ENCODE results near the gene TRIM32. TPM values are rescaled to one million over a fixed set of nuclear protein-coding genes. Genes with fewer than 3 reads are reported as not detected.

Gene TRIM32
- total RNA-seq, 1 experiment from 2014 or later: 17.5 TPM

DNA sequence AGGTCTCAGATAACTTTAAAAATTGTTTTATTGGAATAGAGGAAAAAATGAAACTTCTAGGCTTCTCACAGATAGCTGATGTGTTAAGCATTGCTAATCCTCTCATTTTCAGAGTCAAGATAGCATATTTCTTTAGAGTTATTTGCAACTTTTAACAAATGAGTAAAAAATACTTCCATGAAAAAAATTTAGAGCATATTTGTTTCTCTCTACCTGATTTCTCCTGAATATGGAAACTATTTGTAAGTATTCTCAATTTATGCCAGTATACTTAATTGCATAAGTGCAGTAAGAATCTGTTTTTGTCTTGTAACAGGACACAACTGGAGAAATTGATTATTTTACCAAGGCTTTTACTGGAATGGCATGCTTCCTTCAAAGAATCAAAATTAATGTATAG lies 3.6 kb upstream of the TRIM32 start:
- no peak for ATAC-seq
- CTCF ChIA-PET: no interaction called here
- H3K36me3 Mint-ChIP-seq: peaks cover 24% of the 10 kb centered on the region
- DNase-seq (ENCODE audit: low spot score): no peak
- H3K4me3 Mint-ChIP-seq: no peak overlapping the region
- peaks cover 16% of the 10 kb centered on the region for H3K9me3 Mint-ChIP-seq
- peaks cover 20% of the 10 kb centered on the region for H3K4me1 Mint-ChIP-seq
- no peak for TF ChIP-seq CREB1 (CRISPR knock-in tag; IDR thresholded peaks at IDR 0.05)
- TF ChIP-seq NFYB (CRISPR knock-in tag; conservative IDR thresholded peaks at IDR 0.05; ENCODE audit: low read depth): no peak
- no peak for TF ChIP-seq PRDM15 (CRISPR knock-in tag; IDR thresholded peaks at IDR 0.05)
- TF ChIP-seq TCF7 (CRISPR knock-in tag; IDR thresholded peaks at IDR 0.05; ENCODE audit: low read depth): no peak
- no peak for TF ChIP-seq ATF1 (CRISPR knock-in tag; IDR thresholded peaks at IDR 0.05)
- TF ChIP-seq FOXP4 (CRISPR knock-in tag; IDR thresholded peaks at IDR 0.05): no peak
- TF ChIP-seq GTF2I (CRISPR knock-in tag; conservative IDR thresholded peaks at IDR 0.05): no peak
- TF ChIP-seq KAT7 (CRISPR knock-in tag; IDR thresholded peaks at IDR 0.05; ENCODE audit: borderline replicate concordance): no peak
- no peak for TF ChIP-seq NR1H2 (CRISPR knock-in tag; IDR thresholded peaks at IDR 0.05)
- no peak for TF ChIP-seq ATF2 (CRISPR knock-in tag; IDR thresholded peaks at IDR 0.05; ENCODE audit: borderline replicate concordance, low read depth)
- TF ChIP-seq OVOL2 (CRISPR knock-in tag; IDR thresholded peaks at IDR 0.05; ENCODE audit: borderline replicate concordance): no peak
- POLR2A ChIA-PET: no interaction called here
- peaks cover 12% of the 10 kb centered on the region for H3K27me3 Mint-ChIP-seq (ENCODE audit: low read depth)
- no peak overlapping the region for H3K27ac Mint-ChIP-seq

- ChIA-PET POLR2A (no interaction called here), CTCF (no interaction called here)
- DNase-seq (ENCODE audit: low spot score) (no peak), ATAC-seq (no peak)
- peaks cover 24% of the 10 kb centered on the region for H3K36me3 Mint-ChIP-seq
- no peak overlapping the region for H3K4me3 Mint-ChIP-seq
- H3K27ac Mint-ChIP-seq: no peak overlapping the region
- no peak for TF ChIP-seq ZBTB43 (CRISPR knock-in tag; IDR thresholded peaks at IDR 0.05)
- no peak for TF ChIP-seq EMX1 (CRISPR knock-in tag; IDR thresholded peaks at IDR 0.05)
- TF ChIP-seq MYBL2 (CRISPR knock-in tag; IDR thresholded peaks at IDR 0.05): no peak
- TF ChIP-seq ZNF263 (CRISPR knock-in tag; IDR thresholded peaks at IDR 0.05; ENCODE audit: low read depth): no peak
- TF ChIP-seq STAT6 (CRISPR knock-in tag; conservative IDR thresholded peaks at IDR 0.05; ENCODE audit: low read depth): no peak
- peaks cover 12% of the 10 kb centered on the region for H3K27me3 Mint-ChIP-seq (ENCODE audit: low read depth)
- peaks cover 16% of the 10 kb centered on the region for H3K9me3 Mint-ChIP-seq
- H3K4me1 Mint-ChIP-seq: peaks cover 30% of the 10 kb centered on the region
These were observed 1.9 kb upstream of the TRIM32 start for GRCh38 chr9:116685166-116685565.

All from WTC11 (cell line).